Parathyroid adenoma (tissue), 2 donors: Measurements from ENCODE around the gene RBM19.

Experiments used
- H2AFZ ChIP-seq: fragments of 300-600 bp; sonication (generic); one replicate; pipeline ENCODE4 v1.7.0; 2017; ENCODE audit warnings: antibody characterized with exemption, mild to moderate bottlenecking
- H3K27ac ChIP-seq: fragments of 300-600 bp; sonication (generic); one replicate; pipeline ENCODE4 v1.7.0; 2017
- H3K27me3 ChIP-seq: fragments of 300-600 bp; sonication (generic); one replicate; pipeline ENCODE4 v1.7.0; 2017; ENCODE audit warnings: low read length; ENCODE audit not compliant: control insufficient read depth, insufficient read depth
- H3K36me3 ChIP-seq: fragments of 300-600 bp; sonication (generic); one replicate; pipeline ENCODE4 v1.7.0; 2017; ENCODE audit warnings: low read length; ENCODE audit not compliant: control insufficient read depth, insufficient read depth
- H3K4me1 ChIP-seq: fragments of 300-600 bp; sonication (generic); one replicate; pipeline ENCODE4 v1.7.0; 2017; ENCODE audit warnings: control low read depth
- H3K4me2 ChIP-seq: fragments of 300-600 bp; sonication (generic); one replicate; pipeline ENCODE4 v1.7.0; 2017; ENCODE audit warnings: low read length
- H3K4me3 ChIP-seq: fragments of 300-600 bp; sonication (generic); one replicate; pipeline ENCODE4 v1.7.0; 2017; ENCODE audit warnings: low read depth, low read length
- H3K79me2 ChIP-seq: fragments of 300-600 bp; sonication (generic); one replicate; pipeline ENCODE4 v1.7.0; 2017; ENCODE audit warnings: control low read depth
- H3K9ac ChIP-seq: fragments of 300-600 bp; sonication (generic); one replicate; pipeline ENCODE4 v1.7.0; 2017; ENCODE audit warnings: mild to moderate bottlenecking
- H3K9me3 ChIP-seq: fragments of 300-600 bp; sonication (generic); one replicate; pipeline ENCODE4 v1.7.0; 2017; ENCODE audit warnings: low read length; ENCODE audit not compliant: control insufficient read depth
- CTCF ChIP-seq: fragments of 300-600 bp; sonication (generic); IDR thresholded peaks from one replicate; pipeline ENCODE4 v1.7.0; 2017; ENCODE audit warnings: antibody characterized with exemption, mild to moderate bottlenecking
- donor health status: primary hyperparathyroidism.

Gene RBM19

GRCh38 chr12:113788020-113788856 lies 177.9 kb downstream of the RBM19 start:
- no peak overlapping the region for H3K4me3 ChIP-seq
- no peak overlapping the region for H3K27ac ChIP-seq
- no peak overlapping the region for H2AFZ ChIP-seq
- H3K79me2 ChIP-seq = no peaks in the 10 kb centered on the region
- no peak for TF ChIP-seq CTCF
- no peaks in the 10 kb centered on the region for H3K27me3 ChIP-seq
- no peaks in the 10 kb centered on the region for H3K9me3 ChIP-seq
- H3K9ac ChIP-seq = no peak overlapping the region
- no peaks in the 10 kb centered on the region for H3K4me1 ChIP-seq
- H3K36me3 ChIP-seq = no peaks in the 10 kb centered on the region
- no peak overlapping the region for H3K4me2 ChIP-seq

GRCh38 chr12:113786107-113786506 lies 180.0 kb downstream of the RBM19 start:
- Histone ChIP-seq H3K4me1 (no peaks in the 10 kb centered on the region), H3K4me3 (no peak overlapping the region), H2AFZ (no peak overlapping the region), H3K9me3 (no peaks in the 10 kb centered on the region), H3K36me3 (no peaks in the 10 kb centered on the region), H3K4me2 (no peak overlapping the region), H3K27me3 (no peaks in the 10 kb centered on the region), H3K9ac (no peak overlapping the region), H3K79me2 (no peaks in the 10 kb centered on the region), H3K27ac (no peak overlapping the region)
- TF ChIP-seq CTCF = no peak

GRCh38 chr12:113783811-113784210 lies 182.3 kb downstream of the RBM19 start:
- Histone ChIP-seq H3K27ac (no peak overlapping the region), H3K9ac (no peak overlapping the region), H3K4me2 (no peak overlapping the region), H3K27me3 (no peaks in the 10 kb centered on the region), H3K4me3 (no peak overlapping the region), H3K4me1 (no peaks in the 10 kb centered on the region), H3K9me3 (no peaks in the 10 kb centered on the region), H2AFZ (no peak overlapping the region), H3K79me2 (no peaks in the 10 kb centered on the region), H3K36me3 (no peaks in the 10 kb centered on the region)
- TF ChIP-seq CTCF = no peak

GRCh38 chr12:113782873-113783272 lies 183.3 kb downstream of the RBM19 start:
- H3K4me3 ChIP-seq = no peak overlapping the region

More at GRCh38 chr12:113782873-113783272, 183.3 kb downstream of the RBM19 start:
- Histone ChIP-seq H3K4me1 (no peaks in the 10 kb centered on the region), H3K27me3 (no peaks in the 10 kb centered on the region), H3K36me3 (no peaks in the 10 kb centered on the region), H2AFZ (no peak overlapping the region), H3K27ac (no peak overlapping the region), H3K4me2 (no peak overlapping the region), H3K9me3 (no peaks in the 10 kb centered on the region), H3K79me2 (no peaks in the 10 kb centered on the region), H3K9ac (no peak overlapping the region)
- no peak for TF ChIP-seq CTCF
